ENCODE results near the gene MYH9.

DNA sequence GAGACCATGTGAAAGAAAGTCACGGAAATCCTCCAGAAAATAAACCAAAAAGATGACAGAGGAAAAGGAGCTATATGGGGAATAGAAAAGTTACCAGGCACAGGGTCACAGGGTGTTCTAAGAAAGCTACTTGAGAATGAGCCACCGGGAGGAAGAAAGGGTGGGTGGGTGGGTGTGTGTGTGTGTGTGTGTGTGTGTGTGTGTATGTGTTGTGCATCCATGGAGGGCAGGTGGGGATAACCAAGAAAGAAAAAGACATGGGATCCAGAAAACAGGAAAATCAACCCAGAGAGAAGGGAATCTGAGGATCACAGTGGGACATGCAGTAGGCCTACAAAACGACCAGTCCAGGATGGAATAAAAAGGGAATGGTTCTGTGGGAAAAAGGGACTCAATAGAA, 152.2 kb downstream of the MYH9 start:
- TF ChIP-seq, protein P1, sequence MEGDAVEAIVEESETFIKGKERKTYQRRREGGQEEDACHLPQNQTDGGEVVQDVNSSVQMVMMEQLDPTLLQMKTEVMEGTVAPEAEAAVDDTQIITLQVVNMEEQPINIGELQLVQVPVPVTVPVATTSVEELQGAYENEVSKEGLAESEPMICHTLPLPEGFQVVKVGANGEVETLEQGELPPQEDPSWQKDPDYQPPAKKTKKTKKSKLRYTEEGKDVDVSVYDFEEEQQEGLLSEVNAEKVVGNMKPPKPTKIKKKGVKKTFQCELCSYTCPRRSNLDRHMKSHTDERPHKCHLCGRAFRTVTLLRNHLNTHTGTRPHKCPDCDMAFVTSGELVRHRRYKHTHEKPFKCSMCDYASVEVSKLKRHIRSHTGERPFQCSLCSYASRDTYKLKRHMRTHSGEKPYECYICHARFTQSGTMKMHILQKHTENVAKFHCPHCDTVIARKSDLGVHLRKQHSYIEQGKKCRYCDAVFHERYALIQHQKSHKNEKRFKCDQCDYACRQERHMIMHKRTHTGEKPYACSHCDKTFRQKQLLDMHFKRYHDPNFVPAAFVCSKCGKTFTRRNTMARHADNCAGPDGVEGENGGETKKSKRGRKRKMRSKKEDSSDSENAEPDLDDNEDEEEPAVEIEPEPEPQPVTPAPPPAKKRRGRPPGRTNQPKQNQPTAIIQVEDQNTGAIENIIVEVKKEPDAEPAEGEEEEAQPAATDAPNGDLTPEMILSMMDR (conservative IDR thresholded peaks at IDR 0.05; ENCODE audit: low read depth, low read length), result no peak
- no peak for TF ChIP-seq EZH2 (IDR thresholded peaks at IDR 0.05; ENCODE audit: borderline replicate concordance, low read depth, low read length, poor library complexity, severe bottlenecking)

Data from A673 (cell line).